DMS 273 treated with DMSO at 0.1 percent for 48 hours (cell line): Measurements from ENCODE around the gene GLOD4.
"Not testable (repeated sequence)": the region's sequence is repeated elsewhere in the genome, so short reads cannot be mapped to it uniquely, and the experiment has no call there.

Source experiments
- DNase-seq: peaks from one replicate; lab custom pipeline; 2025; lab: John Stamatoyannopoulos, UW

Gene GLOD4

DNA sequence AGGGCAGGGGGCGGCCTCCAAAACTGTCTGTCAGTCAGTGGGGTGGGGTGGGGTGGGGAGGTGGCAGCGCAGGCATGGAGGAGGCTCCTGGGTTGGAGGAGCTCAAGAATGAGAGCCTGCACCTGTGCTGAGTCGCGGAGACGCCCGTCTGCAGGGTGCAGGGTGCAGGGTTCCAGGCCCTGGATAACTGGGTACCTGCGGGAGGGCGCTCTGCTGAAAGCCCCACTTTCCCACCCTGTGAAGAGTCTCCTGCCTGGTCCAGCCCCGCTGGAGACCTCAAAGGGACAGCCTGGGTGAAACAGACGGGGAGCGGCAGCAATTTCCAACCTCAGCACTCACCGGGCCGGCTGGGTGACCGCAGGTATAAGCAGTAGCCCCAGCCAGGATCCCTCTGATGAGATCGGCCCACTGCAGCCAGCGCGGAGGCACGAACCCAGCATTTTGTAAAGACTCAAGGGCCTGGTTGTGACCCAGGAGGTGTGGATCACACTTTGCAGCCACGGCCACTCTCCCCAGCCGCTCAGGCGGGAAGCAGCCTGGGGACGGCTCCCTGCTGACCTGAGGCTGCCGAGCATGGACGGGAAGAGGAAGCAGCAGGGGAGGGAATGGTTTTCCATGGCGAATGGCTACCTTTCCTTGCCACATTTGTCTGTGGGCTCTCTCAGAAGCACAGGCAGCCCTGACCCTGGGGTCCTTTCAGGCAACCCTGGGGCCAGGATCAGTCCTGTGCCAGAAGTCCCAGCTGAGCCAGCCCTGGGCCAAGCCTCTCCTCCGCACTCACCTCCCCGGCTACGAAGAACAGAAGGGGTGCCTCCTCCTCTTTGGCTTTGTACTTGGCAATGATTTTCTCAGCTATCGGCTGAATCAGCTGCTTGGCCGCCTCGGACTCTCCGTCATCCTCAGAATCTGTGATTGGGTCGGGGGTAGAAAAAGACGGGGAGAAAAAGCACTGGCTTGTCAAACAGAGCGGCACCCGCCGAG, 21.1 kb upstream of the GLOD4 start:
- DNase-seq, result no peak

DNA sequence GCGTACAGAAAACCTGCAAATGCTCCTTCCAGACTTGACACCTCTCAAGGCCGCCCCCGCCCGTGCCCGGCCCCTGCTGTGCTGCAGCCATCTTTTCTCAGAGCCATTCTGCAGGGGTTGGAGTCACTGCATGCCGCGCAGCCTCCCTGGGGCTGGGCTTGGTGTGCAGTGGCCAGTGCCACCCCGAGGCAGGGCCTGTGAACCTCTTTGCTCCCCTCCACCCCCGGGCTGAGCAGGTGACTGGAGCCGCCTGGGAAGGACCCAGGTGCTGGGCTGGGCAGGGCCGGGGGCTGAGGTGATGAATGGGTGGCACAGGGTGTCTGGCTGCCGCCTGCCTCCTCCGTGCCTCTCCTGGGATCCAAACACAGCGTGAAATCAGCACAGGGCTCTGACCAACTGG, 20.4 kb upstream of the GLOD4 start:
- DNase-seq, result no peak

DNA sequence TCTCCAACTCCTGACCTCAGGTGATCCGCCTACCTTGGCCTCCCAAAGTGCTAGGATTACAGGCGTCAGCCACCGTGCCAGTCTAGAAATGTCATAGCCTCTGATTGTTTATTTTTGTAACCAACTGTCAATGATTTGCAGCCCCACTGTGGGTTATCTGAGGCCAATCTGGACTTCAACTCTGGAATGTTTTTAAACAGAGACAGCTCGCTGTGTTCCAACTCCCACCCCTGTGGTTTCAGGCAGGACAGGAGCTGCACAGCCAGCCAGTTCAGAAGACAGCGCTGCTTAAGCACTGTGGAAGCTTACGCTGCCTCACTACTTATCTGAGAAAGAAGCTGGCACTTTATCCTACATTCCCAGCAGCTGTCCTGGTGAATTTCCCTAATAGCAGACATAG, 19.6 kb upstream of the GLOD4 start:
- DNase-seq, result no peak

DNA sequence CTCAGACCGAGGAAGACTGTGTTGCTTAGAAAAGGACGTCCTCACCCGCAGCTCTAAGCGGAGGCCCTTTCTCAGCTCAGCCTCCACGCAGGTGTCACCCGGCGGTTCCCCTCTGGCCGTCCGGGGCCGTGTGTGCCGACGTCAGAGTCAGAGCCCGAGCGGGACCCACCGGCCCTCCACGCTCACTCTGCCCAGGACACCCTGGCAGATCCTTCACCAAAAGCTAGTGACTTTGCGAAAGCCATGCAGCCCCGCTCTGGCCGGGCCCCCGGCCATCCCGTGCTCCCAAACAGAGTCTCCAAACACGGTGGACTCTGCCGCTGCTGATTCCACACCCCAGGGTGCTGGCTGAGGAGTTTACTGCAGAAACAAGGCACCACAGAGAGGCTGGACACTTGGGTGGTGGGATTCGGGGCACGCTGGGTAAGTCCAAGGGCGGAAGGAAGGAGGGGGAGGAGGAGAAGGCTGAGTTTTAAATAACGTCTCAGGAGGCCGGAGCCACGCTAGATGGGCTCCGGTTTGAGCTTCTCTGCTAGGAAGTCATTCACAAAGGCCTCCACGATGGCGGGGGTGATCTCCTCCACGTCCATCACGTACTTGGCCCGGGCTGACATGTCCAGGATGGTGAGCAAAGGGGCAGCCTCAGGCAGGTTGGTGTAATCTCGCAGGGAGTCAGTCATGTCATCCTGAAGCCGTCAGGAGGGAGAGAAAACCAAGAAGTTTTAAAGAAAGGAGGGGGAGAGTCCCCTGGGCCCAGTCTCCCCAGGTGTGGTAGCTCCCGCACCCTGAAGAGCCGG, 18.6 kb upstream of the GLOD4 start:
- DNase-seq, result no peak

DNA sequence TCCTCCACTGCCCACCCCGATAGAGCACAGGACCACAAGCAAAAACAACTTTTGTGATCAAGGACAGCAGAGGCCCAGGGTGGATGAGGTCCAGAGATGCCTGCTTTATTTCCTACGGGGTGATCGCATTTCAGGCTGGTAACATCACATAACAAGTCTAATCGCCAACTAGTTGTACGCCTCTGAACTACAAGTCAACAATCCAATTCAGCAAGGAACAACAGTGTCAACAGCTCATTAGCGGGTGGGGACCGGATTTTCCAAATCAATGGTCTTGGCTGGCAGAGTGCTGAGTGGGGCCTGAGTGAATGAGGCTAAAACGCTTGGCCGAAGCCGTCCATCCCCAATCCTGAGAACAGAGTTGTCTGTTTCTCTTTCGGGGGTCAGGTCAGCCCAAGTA, 17.2 kb upstream of the GLOD4 start:
- no peak for DNase-seq

DNA sequence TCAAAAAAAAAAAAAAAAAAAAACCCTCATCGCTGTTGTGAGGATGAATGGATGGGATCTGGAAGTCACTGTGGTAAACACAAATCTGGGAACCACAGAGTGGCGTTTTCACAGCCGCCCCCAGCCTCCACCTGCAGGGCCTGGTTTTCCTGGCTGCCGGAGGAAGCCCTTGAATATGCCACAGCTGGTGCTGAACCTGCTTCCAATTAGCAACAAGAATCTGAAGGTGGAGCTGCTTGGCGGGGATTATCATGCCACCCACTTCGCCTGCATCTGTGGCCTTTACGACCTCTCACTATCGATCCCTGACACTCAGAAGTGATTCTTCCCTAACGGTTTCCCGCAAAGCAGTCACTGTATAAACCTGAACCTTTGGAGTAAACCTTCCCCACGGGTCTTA, 16.2 kb upstream of the GLOD4 start:
- peak; percentile 9 for DNase-seq

DNA sequence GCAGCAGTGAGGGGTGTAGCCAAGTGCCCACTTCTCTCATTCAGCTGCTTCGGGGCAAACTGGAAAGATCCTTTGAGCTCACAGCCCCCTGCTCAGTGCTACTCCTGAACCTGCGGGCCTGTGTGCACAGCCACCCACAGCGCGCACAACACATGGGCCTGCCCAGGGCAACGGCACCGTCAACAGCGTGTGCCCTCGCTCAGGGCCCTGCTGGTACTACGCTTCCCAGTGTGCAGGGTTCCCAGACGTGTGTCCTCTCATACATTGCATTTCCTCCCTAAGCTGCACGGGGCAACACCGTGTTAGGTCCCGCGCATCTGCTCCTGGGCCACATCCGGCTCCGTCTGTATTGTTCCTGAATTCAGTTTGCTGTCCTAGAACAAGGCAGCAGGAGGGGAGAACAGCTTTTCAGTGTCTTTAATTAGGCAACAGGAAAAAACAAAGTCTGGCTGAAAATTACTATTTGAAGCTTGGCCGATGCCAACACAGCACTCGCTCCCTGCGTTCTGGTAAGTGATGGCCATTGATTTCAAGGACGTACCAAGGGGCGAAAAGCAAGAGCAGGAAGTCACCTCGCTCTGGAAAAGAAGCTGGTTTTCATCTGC, 15.3 kb upstream of the GLOD4 start:
- no peak for DNase-seq

DNA sequence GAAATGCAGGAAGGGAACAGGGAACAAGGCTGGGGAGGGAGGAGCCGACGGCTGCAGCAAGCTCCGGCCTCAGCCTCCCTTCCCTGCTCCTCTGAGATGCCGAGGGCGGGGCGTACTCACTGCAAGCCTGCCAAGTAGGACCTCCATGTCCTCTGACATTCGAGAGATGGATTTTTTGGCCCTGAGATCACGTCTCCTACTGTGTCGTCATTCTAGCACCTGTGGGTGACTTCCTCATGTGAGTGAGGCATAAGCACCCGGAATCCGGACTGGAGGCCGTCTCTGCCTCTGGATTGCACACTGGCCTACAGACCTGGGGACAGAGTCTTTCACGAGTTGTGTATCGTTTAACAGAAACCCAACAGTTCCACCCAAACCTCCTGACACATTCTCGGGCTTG, 14.5 kb upstream of the GLOD4 start:
- no peak for DNase-seq

DNA sequence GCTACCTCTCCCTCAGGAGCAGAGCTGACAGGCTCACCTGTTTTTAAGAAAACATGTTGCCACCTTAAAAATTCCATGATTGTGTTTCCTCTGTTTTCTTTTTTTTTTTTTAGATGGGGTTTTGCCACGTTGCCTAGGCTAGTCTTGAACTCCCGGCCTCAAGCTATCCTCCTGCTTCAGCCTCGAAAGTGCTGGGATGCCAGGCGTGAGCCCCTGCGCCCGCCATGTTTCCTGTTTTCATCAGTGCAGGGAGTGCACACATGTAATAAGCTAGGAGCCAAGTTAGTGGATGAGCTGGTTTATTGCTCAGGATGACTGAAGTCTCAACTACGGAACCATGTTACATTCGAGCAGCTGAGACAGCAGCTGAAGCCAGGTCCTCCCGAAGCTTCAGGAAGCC, 13.6 kb upstream of the GLOD4 start:
- no peak for DNase-seq

DNA sequence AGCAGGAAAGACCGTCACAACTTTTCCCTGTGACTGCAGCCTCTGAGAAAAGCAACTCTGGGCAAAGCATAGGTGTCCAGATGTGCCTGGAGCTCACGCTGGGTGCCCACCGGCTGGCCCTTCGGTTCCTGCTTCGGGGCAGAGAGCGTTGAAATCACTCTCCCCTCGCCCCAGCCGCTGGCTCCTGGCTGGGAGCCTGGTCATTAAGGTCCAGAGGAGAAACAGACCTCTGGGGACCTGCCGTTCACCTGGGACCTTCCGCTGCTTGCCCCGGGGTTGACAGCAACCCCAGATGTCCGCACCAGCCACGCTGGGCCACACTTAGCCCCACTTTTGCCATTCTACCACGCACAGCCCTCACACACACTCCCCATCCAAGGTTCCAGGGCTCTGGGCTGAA, 13.2 kb upstream of the GLOD4 start:
- DNase-seq, result no peak

DNA sequence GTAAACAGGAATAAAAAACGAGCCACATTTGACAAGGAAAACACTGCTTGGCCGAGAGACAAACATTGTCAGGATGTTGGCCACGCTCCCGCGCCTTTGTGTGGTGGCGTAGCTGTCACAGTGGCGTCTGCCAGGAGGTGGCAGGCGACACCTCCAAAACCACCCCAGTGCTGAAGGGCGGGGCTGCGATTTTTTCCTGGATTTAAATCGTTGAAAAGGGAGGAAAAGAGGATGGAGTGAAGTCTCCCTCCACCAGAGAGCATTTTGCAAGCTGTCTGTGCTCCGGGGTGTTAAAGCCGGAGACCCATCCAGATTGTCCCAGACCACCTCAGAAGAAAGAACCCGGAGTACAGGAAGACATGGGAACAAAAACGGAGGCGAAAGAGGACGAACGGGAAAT, 12.8 kb upstream of the GLOD4 start:
- DNase-seq, result peak; percentile 19

DNA sequence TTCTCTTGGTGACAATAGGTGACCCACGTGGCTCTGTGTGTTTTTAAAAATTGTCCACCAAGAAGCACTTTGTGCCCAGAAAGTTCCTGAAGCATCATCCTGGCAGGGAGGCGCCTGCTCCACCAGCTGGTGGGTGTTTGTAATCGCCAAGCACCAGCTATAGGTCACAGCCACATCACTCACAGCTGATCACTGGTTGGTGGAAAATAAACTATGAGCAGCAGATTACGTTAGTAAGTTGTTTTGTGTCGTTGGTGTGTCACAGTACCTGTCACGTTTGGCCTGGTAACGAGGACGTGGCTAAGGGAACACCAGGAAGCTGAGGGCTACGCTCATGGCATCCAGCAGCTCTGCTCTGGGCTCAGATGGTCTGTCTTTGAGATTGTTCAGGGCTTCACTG, 10.2 kb upstream of the GLOD4 start:
- no peak for DNase-seq

DNA sequence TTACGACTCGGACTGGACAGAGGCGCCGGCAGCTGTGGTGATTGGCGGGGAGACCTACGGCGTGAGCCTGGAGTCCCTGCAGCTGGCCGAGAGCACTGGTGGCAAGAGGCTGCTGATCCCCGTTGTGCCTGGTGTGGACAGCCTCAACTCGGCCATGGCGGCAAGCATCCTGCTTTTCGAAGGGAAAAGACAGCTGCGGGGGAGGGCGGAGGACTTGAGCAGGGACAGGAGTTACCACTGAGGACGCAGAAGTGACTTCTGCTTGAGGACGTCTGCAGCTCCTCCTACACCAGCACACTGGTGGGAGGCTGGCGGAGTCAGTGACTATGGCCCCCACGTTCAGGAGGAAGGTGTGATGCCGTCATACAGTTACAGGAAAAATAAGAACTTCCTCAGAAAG, 9.7 kb upstream of the GLOD4 start:
- no peak for DNase-seq

DNA sequence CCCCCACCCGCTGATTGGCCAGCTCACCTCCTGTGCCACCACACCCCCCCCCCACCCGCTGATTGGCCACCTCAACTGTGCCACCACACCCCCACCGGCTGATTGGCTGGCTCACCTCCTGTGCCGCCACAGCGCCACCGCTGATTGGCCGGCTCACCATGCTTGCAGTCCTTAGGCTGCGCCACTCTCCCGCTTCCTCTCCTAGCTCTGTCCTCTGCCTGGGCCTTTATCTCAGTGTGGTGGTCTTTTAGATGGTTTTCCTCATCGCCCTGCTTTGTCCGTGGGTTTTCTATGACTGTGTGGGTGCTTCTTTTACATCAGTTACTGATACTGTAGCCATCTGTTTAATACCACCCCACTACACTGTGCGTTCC, 8.8 kb upstream of the GLOD4 start:
- DNase-seq, result not testable (repeated sequence)

DNA sequence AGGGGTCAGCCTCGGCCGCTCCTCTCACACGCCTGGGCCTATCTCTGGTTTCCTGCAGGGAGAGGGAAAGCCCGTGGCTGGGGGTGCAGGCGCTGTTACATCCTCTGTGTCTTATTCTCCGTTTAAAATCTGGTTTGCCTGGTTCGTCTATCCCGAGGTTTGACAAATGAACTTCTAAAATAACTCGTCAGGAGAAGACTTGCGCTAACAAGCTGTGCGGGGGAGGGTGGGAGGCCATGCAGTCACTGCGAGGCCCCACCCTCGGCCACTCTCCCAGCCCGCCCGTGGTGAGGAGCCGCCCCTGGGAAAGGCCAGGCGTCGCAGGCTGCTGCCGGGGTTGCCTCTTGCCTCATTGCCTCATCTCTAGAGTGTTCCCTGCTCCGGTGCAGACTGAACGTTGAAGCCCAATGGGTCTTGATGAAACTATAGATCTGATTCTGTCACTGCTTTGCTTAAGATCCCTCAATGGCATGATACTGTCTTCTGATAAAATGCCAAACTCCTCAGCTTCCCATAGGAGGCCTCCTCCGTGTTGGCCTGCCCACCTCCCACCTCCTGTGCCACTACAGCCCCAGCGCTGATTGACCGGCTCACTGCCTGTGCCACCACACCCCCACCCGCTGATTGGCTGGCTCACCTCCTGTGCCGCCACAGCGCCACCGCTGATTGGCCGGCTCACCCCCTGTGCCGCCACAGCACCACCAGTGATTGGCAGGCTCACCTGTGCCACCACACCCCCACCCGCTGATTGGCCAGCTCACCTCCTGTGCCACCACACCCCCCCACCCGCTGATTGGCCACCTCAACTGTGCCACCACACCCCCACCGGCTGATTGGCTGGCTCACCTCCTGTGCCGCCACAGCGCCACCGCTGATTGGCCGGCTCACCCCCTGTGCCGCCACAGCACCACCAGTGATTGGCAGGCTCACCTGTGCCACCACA, 8.1 kb upstream of the GLOD4 start:
- DNase-seq, result not testable (repeated sequence)

DNA sequence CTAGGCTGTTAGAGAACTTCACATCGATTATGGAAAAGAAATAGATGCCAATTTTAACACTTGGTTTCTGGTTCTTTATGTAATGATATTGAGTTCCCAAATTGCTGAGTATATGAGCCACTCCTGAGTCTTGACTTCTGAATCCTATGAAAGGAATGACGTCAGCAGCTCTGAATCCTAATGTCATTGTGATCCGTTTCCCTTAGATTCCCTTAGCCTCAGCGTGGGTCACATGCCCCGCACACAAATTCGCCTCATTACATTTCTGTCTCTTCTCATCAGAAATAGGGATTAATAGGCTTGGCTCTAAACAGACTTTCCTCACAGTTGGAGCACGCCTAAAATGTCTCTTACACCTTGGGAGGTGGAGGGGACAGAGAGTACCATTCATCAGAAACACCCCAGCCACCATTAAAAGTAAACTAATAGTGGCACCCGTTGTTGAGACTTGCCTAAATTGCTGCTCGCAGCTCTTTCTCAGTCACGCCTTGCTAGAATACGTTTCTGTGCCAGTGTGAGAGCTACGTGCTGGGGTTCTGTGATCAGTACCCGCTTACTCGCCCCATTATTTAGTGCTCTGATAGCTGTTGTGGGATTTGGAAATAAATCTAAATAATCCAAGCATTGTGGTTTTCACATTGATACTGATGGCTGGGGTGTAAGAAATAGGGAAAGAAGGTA, 7.2 kb upstream of the GLOD4 start:
- no peak for DNase-seq

DNA sequence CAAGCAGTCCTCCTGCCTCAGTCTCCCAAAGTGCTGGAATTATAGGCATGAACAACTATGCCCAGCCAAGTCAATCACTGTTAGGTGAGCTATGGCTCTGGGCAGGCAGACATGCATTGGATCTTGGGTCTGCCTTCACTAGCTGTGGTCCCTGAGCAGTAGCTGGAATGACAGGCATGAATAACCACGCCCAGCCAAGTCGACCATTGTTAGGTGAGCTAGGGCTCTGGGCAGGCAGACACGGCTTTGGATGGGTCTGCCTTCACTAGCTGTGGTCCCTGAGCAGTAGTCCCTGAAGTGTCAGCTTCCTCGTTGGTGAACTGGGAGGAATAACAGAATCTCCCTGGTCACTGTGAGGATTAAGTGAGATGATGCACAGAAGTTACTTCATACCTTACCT, 6.5 kb upstream of the GLOD4 start:
- DNase-seq, result no peak

DNA sequence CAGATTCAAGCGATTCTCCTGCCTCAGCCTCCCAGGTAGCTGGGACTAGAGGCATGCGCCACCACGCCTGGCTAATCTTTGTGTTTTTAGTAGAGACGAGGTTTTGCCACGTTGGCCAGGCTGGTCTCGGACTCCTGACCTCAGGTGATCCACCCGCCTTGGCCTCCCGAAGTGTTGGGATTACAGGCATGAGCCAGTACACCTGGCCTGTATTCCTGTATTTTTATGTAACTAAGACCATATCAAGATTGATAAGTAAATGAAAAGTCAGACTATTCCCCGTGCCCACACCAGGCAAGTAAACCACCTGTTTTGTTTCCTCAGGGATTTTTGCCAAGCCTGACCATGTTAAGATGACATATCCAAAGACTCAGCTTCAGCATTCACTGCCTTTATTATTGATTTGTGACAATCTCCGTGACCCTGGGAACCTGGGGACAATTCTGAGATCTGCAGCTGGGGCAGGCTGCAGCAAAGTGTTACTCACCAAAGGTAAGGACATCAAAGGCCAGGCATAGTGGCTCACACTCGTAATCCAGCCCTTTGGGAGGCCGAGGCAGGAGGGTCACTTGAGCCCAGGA, 5.7 kb upstream of the GLOD4 start:
- no peak for DNase-seq

DNA sequence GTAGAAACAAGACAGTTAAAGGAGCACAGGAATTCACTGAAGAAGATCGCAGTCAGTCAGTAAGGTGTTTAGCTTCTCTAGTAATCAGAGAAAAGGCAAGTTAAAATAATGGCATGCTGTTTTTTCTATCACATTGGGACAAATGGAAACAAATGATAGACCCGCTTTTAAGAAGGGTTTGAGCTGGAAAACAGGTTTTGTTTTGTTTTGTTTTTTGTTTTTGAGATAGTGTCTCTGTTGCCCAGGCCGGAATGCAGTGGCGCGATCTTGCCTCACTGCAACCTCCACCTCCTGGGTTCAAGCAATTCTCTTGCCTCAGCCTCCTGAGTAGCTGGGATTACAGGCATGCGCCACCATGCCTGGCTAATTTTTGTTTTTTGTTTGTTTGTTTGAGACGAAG, 3.8 kb upstream of the GLOD4 start:
- not testable (repeated sequence) for DNase-seq

DNA sequence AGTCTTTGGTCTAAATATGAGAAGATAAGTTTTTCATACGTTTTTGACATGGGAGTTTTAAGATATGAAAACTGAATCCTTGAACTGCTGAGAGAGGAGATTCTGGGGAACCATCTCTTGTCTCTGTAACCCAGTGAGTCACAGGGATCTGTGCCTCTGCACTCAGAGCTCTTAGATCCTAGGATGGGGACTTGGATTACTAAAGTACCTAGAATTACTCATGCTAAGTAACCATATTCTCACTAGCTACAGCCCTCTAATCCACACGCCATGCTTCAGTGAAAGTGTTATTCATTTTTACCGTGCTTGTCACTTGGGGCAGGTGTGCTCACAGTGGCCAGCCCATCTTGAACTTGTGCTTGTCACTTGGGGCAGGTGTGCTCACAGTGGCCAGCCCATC, 2.1 kb upstream of the GLOD4 start:
- DNase-seq, result no peak

DNA sequence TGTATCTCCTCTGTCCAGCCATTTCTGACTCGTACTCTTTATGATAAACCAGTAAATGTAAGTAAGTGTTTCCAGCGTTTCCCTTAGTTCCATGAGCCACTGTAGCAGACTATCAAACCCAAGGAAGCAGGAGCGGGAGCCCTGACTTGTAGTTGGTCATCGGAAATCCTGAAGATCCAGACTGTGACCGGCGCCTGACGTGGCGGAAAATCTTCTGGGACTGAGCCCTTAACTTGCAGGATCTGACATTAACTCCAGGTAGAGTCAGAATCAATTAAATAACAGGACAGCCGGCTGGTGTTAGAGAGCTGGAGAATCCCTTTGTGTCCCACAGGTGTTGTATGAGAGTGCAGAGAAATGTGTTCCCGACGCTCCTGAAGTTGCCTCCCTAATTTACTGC, 4.0 kb downstream of the GLOD4 start:
- no peak for DNase-seq
